Measurements from ENCODE around the gene SNTA1.
"Not testable (repeated sequence)": the region's sequence is repeated elsewhere in the genome, so short reads cannot be mapped to it uniquely, and the experiment has no call there.

Gene SNTA1

GRCh38 chr20:33431797-33432381 is 11.7 kb downstream of the SNTA1 start:
- no peak for DNase-seq (ENCODE audit: low read depth in 2 of 2)

GRCh38 chr20:33423875-33424274 is 19.7 kb downstream of the SNTA1 start:
- not testable (repeated sequence) for DNase-seq (ENCODE audit: low read depth in 2 of 2)

- no peak for DNase-seq (ENCODE audit: low read depth in 2 of 2)
Measured at GRCh38 chr20:33423141-33423834, 20.3 kb downstream of the SNTA1 start.

GRCh38 chr20:33419140-33419974 is 24.2 kb downstream of the SNTA1 start:
- no peak for DNase-seq (ENCODE audit: low read depth in 2 of 2)

GRCh38 chr20:33418033-33418432 is 25.5 kb downstream of the SNTA1 start:
- DNase-seq (ENCODE audit: low read depth in 2 of 2), result no peak

- no peak for DNase-seq (ENCODE audit: low read depth in 2 of 2)
Measured at GRCh38 chr20:33415948-33416347, 27.6 kb downstream of the SNTA1 start.

GRCh38 chr20:33412484-33412838 is 31.1 kb downstream of the SNTA1 start:
- DNase-seq (ENCODE audit: low read depth in 2 of 2), result no peak

- DNase-seq (ENCODE audit: low read depth in 2 of 2), result no peak
Measured at GRCh38 chr20:33411711-33412483, 31.7 kb downstream of the SNTA1 start.

GRCh38 chr20:33411242-33411641 is 32.3 kb downstream of the SNTA1 start:
- no peak for DNase-seq (ENCODE audit: low read depth in 2 of 2)

- no peak for DNase-seq (ENCODE audit: low read depth in 2 of 2)
Measured at GRCh38 chr20:33410081-33410742, 33.4 kb downstream of the SNTA1 start.

GRCh38 chr20:33408716-33409654 is 34.6 kb downstream of the SNTA1 start:
- no peak for DNase-seq (ENCODE audit: low read depth in 2 of 2)

- no peak for DNase-seq (ENCODE audit: low read depth in 2 of 2)
Measured at GRCh38 chr20:33408313-33408712, 35.2 kb downstream of the SNTA1 start.

GRCh38 chr20:33407796-33408195 is 35.8 kb downstream of the SNTA1 start:
- DNase-seq (ENCODE audit: low read depth in 2 of 2), result no peak

GRCh38 chr20:33407251-33407650 is 36.3 kb downstream of the SNTA1 start:
- no peak for DNase-seq (ENCODE audit: low read depth in 2 of 2)

GRCh38 chr20:33404281-33404680 is 39.3 kb downstream of the SNTA1 start:
- no peak for DNase-seq (ENCODE audit: low read depth in 2 of 2)

GRCh38 chr20:33401921-33402369 is 41.6 kb downstream of the SNTA1 start:
- no peak for DNase-seq (ENCODE audit: low read depth in 2 of 2)

- peak; percentile 73 to 80 for DNase-seq (ENCODE audit: low read depth in 2 of 2)
Measured at GRCh38 chr20:33401184-33401920, 42.2 kb downstream of the SNTA1 start, which contains the start of gene CDK5RAP1. Gene CDK5RAP1 (minus strand): TSS chr20:33401519. CDS start chr20:33397064, 4,455 bp downstream.

- DNase-seq (ENCODE audit: low read depth in 2 of 2), result no peak
Measured at GRCh38 chr20:33400812-33401183, 42.8 kb downstream of the SNTA1 start.

GRCh38 chr20:33399924-33400323 is 43.6 kb downstream of the SNTA1 start:
- no peak for DNase-seq (ENCODE audit: low read depth in 2 of 2)

- no peak for DNase-seq (ENCODE audit: low read depth in 2 of 2)
Measured at GRCh38 chr20:33394718-33395117, 48.8 kb downstream of the SNTA1 start.

All from stimulated activated CD4-positive, alpha-beta T cell treated with anti-CD3 and anti-CD28 coated beads, Interleukin-4, amount 100 ng/mL, for 48 hours (primary cell).